Measurements from ENCODE around the gene KIF1C.
A peak's percentile ranks its signal among the peaks of the same experiment; 100 is the strongest.

KIF1C gene

DNA sequence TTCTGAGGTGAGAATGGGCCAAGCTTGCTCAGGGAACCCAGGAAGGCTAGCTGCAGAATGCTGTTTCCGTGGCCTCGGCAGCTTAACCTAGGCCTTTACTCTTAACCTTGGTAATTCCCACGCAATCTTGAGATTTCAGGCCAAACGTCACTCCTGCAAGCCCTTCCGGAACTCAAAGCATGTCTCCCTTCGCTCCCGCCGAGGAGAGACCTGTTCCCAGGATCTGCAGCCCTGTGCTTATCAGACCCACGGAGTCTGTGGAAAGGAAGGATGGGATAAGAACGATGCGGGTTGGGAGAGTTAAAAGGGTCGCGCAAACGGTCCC is 80.0 kb downstream of the KIF1C start:
- H3K36me3 ChIP-seq (ENCODE audit: control insufficient read depth, insufficient read depth, low read length) = no peaks in the 10 kb centered on the region
- H3K9me3 ChIP-seq (ENCODE audit: control insufficient read depth, low read length) = no peaks in the 10 kb centered on the region
- H3K27me3 ChIP-seq (ENCODE audit: control insufficient read depth, insufficient read depth, low read length) = no peaks in the 10 kb centered on the region
- TF ChIP-seq, protein P1, sequence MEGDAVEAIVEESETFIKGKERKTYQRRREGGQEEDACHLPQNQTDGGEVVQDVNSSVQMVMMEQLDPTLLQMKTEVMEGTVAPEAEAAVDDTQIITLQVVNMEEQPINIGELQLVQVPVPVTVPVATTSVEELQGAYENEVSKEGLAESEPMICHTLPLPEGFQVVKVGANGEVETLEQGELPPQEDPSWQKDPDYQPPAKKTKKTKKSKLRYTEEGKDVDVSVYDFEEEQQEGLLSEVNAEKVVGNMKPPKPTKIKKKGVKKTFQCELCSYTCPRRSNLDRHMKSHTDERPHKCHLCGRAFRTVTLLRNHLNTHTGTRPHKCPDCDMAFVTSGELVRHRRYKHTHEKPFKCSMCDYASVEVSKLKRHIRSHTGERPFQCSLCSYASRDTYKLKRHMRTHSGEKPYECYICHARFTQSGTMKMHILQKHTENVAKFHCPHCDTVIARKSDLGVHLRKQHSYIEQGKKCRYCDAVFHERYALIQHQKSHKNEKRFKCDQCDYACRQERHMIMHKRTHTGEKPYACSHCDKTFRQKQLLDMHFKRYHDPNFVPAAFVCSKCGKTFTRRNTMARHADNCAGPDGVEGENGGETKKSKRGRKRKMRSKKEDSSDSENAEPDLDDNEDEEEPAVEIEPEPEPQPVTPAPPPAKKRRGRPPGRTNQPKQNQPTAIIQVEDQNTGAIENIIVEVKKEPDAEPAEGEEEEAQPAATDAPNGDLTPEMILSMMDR (IDR thresholded peaks at IDR 0.05) = no peak
- peaks cover 5% of the 10 kb centered on the region for H3K79me2 ChIP-seq
- peak overlapping the region; percentile 85 for H3K4me2 ChIP-seq (ENCODE audit: low read length)
- H3K9ac ChIP-seq = no peak overlapping the region
- H3K4me1 ChIP-seq = peaks cover 5% of the 10 kb centered on the region
- H2AFZ ChIP-seq = peak overlapping the region; percentile 100
- H3K4me3 ChIP-seq (ENCODE audit: low read depth, low read length) = peak overlapping the region; percentile 99
- peak overlapping the region; percentile 86 for H3K27ac ChIP-seq

Measured in parathyroid adenoma (tissue), 2 donors.